Mesendoderm (in vitro differentiated cells): ENCODE results near the gene IL1F10.
A peak's percentile ranks its signal among the peaks of the same experiment; 100 is the strongest.

Experiments used
- DNase-seq: peaks from one replicate; pipeline ENCODE4 v3.0.0; 2013
- H2AK5ac ChIP-seq: 2 replicates; pipeline ENCODE4 v1.6.1; 2013; ENCODE audit warnings: low read length, inconsistent platforms
- H2BK120ac ChIP-seq: 2 replicates; pipeline ENCODE4 v1.6.1; 2013; ENCODE audit warnings: low read depth, mild to moderate bottlenecking, low read length, moderate library complexity, mixed read lengths
- H2BK15ac ChIP-seq: replicated peaks from 2 replicates; pipeline ENCODE4 v1.6.1; 2013; ENCODE audit warnings: low read depth, mild to moderate bottlenecking, moderate library complexity
- H2BK5ac ChIP-seq: 2 replicates; pipeline ENCODE4 v1.6.1; 2013; ENCODE audit warnings: low read length, inconsistent platforms
- H3K18ac ChIP-seq: 2 replicates; pipeline ENCODE4 v1.6.1; 2013; ENCODE audit warnings: mild to moderate bottlenecking, low read length, mixed read lengths
- H3K23ac ChIP-seq: one replicate; pipeline ENCODE4 v1.6.1; 2013; ENCODE audit warnings: low read length
- H3K27ac ChIP-seq: 2 replicates; pipeline ENCODE4 v1.5.1; 2013; ENCODE audit warnings: low read depth, mild to moderate bottlenecking, inconsistent platforms, low read length, moderate library complexity
- H3K27me3 ChIP-seq: 2 replicates; pipeline ENCODE4 v1.6.1; 2013; ENCODE audit warnings: low read length, control low read depth, mild to moderate bottlenecking, inconsistent platforms; ENCODE audit not compliant: insufficient read depth, poor library complexity
- H3K36me3 ChIP-seq: 2 replicates; pipeline ENCODE4 v1.6.1; 2013; ENCODE audit warnings: low read length, inconsistent platforms; ENCODE audit not compliant: control insufficient read depth, insufficient read depth
- H3K4ac ChIP-seq: one replicate; pipeline ENCODE4 v1.6.1; 2013; ENCODE audit warnings: low read depth, mild to moderate bottlenecking, low read length, moderate library complexity
- H3K4me1 ChIP-seq: 2 replicates; pipeline ENCODE4 v1.6.1; 2013; ENCODE audit warnings: low read depth, low read length, inconsistent platforms; ENCODE audit not compliant: control insufficient read depth
- H3K4me2 ChIP-seq: 2 replicates; pipeline ENCODE4 v1.6.1; 2013; ENCODE audit warnings: low read length
- H3K4me3 ChIP-seq: 2 replicates; pipeline ENCODE4 v1.5.1; 2013; ENCODE audit warnings: mild to moderate bottlenecking, low read length
- H3K56ac ChIP-seq: one replicate; pipeline ENCODE4 v1.6.1; 2013; ENCODE audit warnings: low read length
- H3K79me1 ChIP-seq: 2 replicates; pipeline ENCODE4 v1.6.1; 2013; ENCODE audit warnings: low read length, inconsistent platforms
- H3K79me2 ChIP-seq: 2 replicates; pipeline ENCODE4 v1.6.1; 2013; ENCODE audit warnings: mild to moderate bottlenecking, low read length; ENCODE audit not compliant: control insufficient read depth, insufficient read depth
- H3K9ac ChIP-seq: 2 replicates; pipeline ENCODE4 v1.6.1; 2013; ENCODE audit warnings: low read length, inconsistent platforms
- H4K5ac ChIP-seq: one replicate; pipeline ENCODE4 v1.6.1; 2013; ENCODE audit warnings: low read length
- H4K8ac ChIP-seq: one replicate; pipeline ENCODE4 v1.6.1; 2013; ENCODE audit warnings: low read depth, mild to moderate bottlenecking, control low read depth, low read length, moderate library complexity
- WGBS: extraction: QIAGEN DNeasy Blood & Tissue Kit; methylation state at CpG from one replicate; pipeline ENCODE4 v1.1.7; 2013; ENCODE audit warnings: low lambda C conversion rate, missing lambda C conversion rate; ENCODE audit not compliant: insufficient coverage; ENCODE audit errors: extremely low coverage; 5-methylcytosine and 5-hydroxymethylcytosine counted together

Gene IL1F10

GRCh38 chr2:113077921-113078320 is 10.2 kb downstream of the IL1F10 start:
- Histone ChIP-seq H4K8ac (no peak overlapping the region), H3K79me1 (no peaks in the 10 kb centered on the region), H2AK5ac (no peak overlapping the region), H3K4me2 (no peak overlapping the region), H3K36me3 (no peaks in the 10 kb centered on the region), H2BK5ac (no peak overlapping the region), H3K27me3 (no peaks in the 10 kb centered on the region), H3K4ac (no peak overlapping the region), H2BK120ac (no peak overlapping the region), H2BK15ac (no peak overlapping the region), H3K9ac (no peak overlapping the region), H3K79me2 (no peaks in the 10 kb centered on the region), H4K5ac (no peak overlapping the region), H3K18ac (no peak overlapping the region), H3K4me1 (no peaks in the 10 kb centered on the region), H3K27ac (no peak overlapping the region), H3K23ac (no peak overlapping the region), H3K4me3 (no peak overlapping the region), H3K56ac (no peak overlapping the region)
- DNase-seq = peak; percentile 6
- WGBS = no CpG with 5 or more reads among the region's 1 CpG

- DNase-seq = no peak
- no peak overlapping the region for H4K8ac ChIP-seq
- no peaks in the 10 kb centered on the region for H3K79me2 ChIP-seq
- no peak overlapping the region for H2BK5ac ChIP-seq
- no peak overlapping the region for H4K5ac ChIP-seq
- H3K4me3 ChIP-seq = no peak overlapping the region
- no peaks in the 10 kb centered on the region for H3K36me3 ChIP-seq
- no peak overlapping the region for H3K4ac ChIP-seq
- no peak overlapping the region for H2BK120ac ChIP-seq
- H3K27me3 ChIP-seq = no peaks in the 10 kb centered on the region
- no peak overlapping the region for H3K9ac ChIP-seq
- no peak overlapping the region for H3K4me2 ChIP-seq
- no peak overlapping the region for H2AK5ac ChIP-seq
- no peak overlapping the region for H3K18ac ChIP-seq
- no peak overlapping the region for H2BK15ac ChIP-seq
- H3K79me1 ChIP-seq = no peaks in the 10 kb centered on the region
- H3K4me1 ChIP-seq = no peaks in the 10 kb centered on the region
- no CpG with 5 or more reads among the region's 6 CpGs for WGBS
- no peak overlapping the region for H3K27ac ChIP-seq
- no peak overlapping the region for H3K23ac ChIP-seq
- H3K56ac ChIP-seq = no peak overlapping the region
Measured at GRCh38 chr2:113078350-113078839, 10.6 kb downstream of the IL1F10 start.

GRCh38 chr2:113079131-113079530 is 11.4 kb downstream of the IL1F10 start:
- Histone ChIP-seq H3K4me2 (no peak overlapping the region), H3K36me3 (no peaks in the 10 kb centered on the region), H3K4ac (no peak overlapping the region), H3K23ac (no peak overlapping the region), H3K4me3 (no peak overlapping the region), H3K27me3 (no peaks in the 10 kb centered on the region), H2BK120ac (no peak overlapping the region), H2AK5ac (no peak overlapping the region), H3K9ac (no peak overlapping the region), H3K4me1 (no peaks in the 10 kb centered on the region), H3K18ac (no peak overlapping the region), H2BK5ac (no peak overlapping the region), H3K79me1 (no peaks in the 10 kb centered on the region), H3K79me2 (no peaks in the 10 kb centered on the region), H3K27ac (no peak overlapping the region), H3K56ac (no peak overlapping the region), H2BK15ac (no peak overlapping the region), H4K8ac (no peak overlapping the region), H4K5ac (no peak overlapping the region)
- no CpG with 5 or more reads among the region's 4 CpGs for WGBS
- peak; percentile 20 for DNase-seq

GRCh38 chr2:113080134-113080533 is 12.4 kb downstream of the IL1F10 start:
- no CpG with 5 or more reads among the region's 9 CpGs for WGBS
- Histone ChIP-seq H4K8ac (no peak overlapping the region), H3K27ac (no peak overlapping the region), H3K79me2 (no peaks in the 10 kb centered on the region), H3K27me3 (no peaks in the 10 kb centered on the region), H3K79me1 (no peaks in the 10 kb centered on the region), H3K56ac (no peak overlapping the region), H3K18ac (no peak overlapping the region), H2AK5ac (no peak overlapping the region), H3K4me3 (no peak overlapping the region), H3K4ac (no peak overlapping the region), H3K4me1 (no peaks in the 10 kb centered on the region), H3K4me2 (no peak overlapping the region), H3K23ac (no peak overlapping the region), H4K5ac (no peak overlapping the region), H2BK120ac (no peak overlapping the region), H2BK5ac (no peak overlapping the region), H3K36me3 (no peaks in the 10 kb centered on the region), H2BK15ac (no peak overlapping the region), H3K9ac (no peak overlapping the region)
- DNase-seq = peak; percentile 66

GRCh38 chr2:113081488-113082210 is 13.9 kb downstream of the IL1F10 start:
- no peak for DNase-seq
- Histone ChIP-seq H4K5ac (no peak overlapping the region), H3K36me3 (no peaks in the 10 kb centered on the region), H3K79me2 (no peaks in the 10 kb centered on the region), H2BK5ac (no peak overlapping the region), H3K4ac (no peak overlapping the region), H3K27me3 (no peaks in the 10 kb centered on the region), H3K23ac (no peak overlapping the region), H3K4me1 (no peaks in the 10 kb centered on the region), H3K18ac (no peak overlapping the region), H2BK15ac (no peak overlapping the region), H3K27ac (no peak overlapping the region), H2BK120ac (no peak overlapping the region), H3K4me3 (no peak overlapping the region), H3K4me2 (no peak overlapping the region), H3K79me1 (no peaks in the 10 kb centered on the region), H3K56ac (no peak overlapping the region), H2AK5ac (no peak overlapping the region), H3K9ac (no peak overlapping the region), H4K8ac (no peak overlapping the region)
- WGBS = no CpG with 5 or more reads among the region's 2 CpGs

- Histone ChIP-seq H3K27me3 (no peaks in the 10 kb centered on the region), H3K4me1 (no peaks in the 10 kb centered on the region), H2AK5ac (no peak overlapping the region)
Measured at GRCh38 chr2:113083296-113083695, 15.5 kb downstream of the IL1F10 start.

More at GRCh38 chr2:113083296-113083695, 15.5 kb downstream of the IL1F10 start:
- Histone ChIP-seq H4K8ac (no peak overlapping the region), H3K56ac (no peak overlapping the region), H3K79me2 (no peaks in the 10 kb centered on the region), H3K4ac (no peak overlapping the region), H3K79me1 (no peaks in the 10 kb centered on the region), H2BK120ac (no peak overlapping the region), H3K4me2 (no peak overlapping the region), H4K5ac (no peak overlapping the region), H3K9ac (no peak overlapping the region), H3K4me3 (no peak overlapping the region), H2BK15ac (no peak overlapping the region), H3K27ac (no peak overlapping the region), H3K36me3 (no peaks in the 10 kb centered on the region), H3K18ac (no peak overlapping the region), H3K23ac (no peak overlapping the region), H2BK5ac (no peak overlapping the region)
- WGBS = no CpG with 5 or more reads among the region's 8 CpGs
- DNase-seq = no peak
